Activated naive CD8-positive, alpha-beta T cell treated with anti-CD3 and anti-CD28 coated beads, Interleukin-2, amount 50 U/mL, for 24 hours (primary cell): ENCODE measurements around the gene PROX2.

Experiments
- ATAC-seq: fragments of 150-1000 bp; cut with Tn5 transposase; one replicate; pipeline ENCODE4 v1.10.0; 2021
- DNase-seq: peaks from one replicate; pipeline ENCODE4 v3.0.0; 2021
- H3K27ac Mint-ChIP-seq: one replicate; pipeline ENCODE4 v1.8.0; 2021; ENCODE audit warnings: mild to moderate bottlenecking, mixed read lengths
- H3K27me3 Mint-ChIP-seq: one replicate; pipeline ENCODE4 v1.8.0; 2021; ENCODE audit warnings: mixed read lengths
- H3K36me3 Mint-ChIP-seq: one replicate; pipeline ENCODE4 v1.8.0; 2021; ENCODE audit warnings: low read depth, mixed read lengths
- H3K4me1 Mint-ChIP-seq: one replicate; pipeline ENCODE4 v1.8.0; 2021; ENCODE audit warnings: mixed read lengths
- H3K4me3 Mint-ChIP-seq: one replicate; pipeline ENCODE4 v1.8.0; 2021; ENCODE audit warnings: mild to moderate bottlenecking, moderate library complexity, mixed read lengths
- H3K9me3 Mint-ChIP-seq: one replicate; pipeline ENCODE4 v1.8.0; 2021; ENCODE audit warnings: mixed read lengths

Gene PROX2

DNA sequence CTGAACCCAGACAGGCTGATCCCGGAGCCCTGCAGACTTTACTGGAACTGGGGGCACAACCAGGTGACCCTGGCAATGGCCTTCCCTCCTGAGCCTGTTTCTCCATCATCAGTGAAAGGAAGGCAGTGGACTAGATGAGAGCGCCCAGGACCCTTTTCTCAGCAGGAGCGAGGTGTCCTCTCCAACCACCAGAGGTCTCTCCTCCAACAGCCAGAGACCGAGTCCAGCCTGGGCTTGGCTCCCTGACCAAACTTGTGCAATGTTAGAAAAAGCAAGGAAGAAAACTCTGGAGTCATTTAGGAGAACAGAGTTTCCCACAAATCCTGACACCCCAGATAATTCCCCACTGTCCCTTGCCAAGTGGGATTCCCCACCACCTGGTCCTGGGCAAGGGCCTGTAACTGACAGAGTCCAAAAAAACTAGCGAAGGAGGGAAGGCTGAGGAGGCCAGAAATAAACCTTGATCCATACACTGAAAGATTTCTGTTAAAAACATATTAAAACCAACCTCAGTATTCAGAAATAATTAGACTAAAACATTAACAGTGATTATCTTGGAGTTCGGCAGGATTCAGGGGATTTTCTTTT, 38.1 kb upstream of the PROX2 start:
- H3K36me3 Mint-ChIP-seq: no peaks in the 10 kb centered on the region
- no peaks in the 10 kb centered on the region for H3K9me3 Mint-ChIP-seq
- H3K4me3 Mint-ChIP-seq: no peak overlapping the region
- H3K4me1 Mint-ChIP-seq: no peaks in the 10 kb centered on the region
- peak; percentile 44 for ATAC-seq
- H3K27me3 Mint-ChIP-seq: no peaks in the 10 kb centered on the region
- H3K27ac Mint-ChIP-seq: no peak overlapping the region
- no peak for DNase-seq

DNA sequence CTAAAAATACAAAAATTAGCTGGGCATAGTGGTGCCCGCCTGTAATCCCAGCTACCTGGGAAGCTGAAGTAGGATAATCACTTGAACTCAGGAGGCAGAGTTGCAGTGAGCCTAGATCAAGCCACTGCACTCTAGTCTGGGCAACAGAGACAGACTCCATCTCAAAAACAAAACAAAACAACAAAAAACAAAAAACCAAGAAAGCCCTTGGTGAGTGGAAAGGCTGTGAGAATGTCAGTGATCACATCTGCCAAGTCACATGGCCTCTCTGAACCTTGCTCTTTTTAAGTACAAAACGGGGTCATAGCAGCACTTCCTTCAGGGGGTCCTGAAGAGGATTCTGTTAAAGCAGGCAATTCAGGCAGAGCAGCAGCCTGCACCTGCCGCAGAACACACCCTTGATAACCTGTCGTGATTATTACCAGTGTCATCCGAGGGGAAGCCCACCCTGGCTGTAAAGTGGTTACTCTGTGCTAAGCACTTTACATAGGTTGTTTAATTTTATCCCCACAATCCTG, 37.5 kb upstream of the PROX2 start:
- H3K27ac Mint-ChIP-seq: no peak overlapping the region
- H3K4me3 Mint-ChIP-seq: no peak overlapping the region
- ATAC-seq (no peak), DNase-seq (no peak)
- no peaks in the 10 kb centered on the region for H3K27me3 Mint-ChIP-seq
- H3K36me3 Mint-ChIP-seq: no peaks in the 10 kb centered on the region
- H3K9me3 Mint-ChIP-seq: no peaks in the 10 kb centered on the region
- H3K4me1 Mint-ChIP-seq: no peaks in the 10 kb centered on the region

DNA sequence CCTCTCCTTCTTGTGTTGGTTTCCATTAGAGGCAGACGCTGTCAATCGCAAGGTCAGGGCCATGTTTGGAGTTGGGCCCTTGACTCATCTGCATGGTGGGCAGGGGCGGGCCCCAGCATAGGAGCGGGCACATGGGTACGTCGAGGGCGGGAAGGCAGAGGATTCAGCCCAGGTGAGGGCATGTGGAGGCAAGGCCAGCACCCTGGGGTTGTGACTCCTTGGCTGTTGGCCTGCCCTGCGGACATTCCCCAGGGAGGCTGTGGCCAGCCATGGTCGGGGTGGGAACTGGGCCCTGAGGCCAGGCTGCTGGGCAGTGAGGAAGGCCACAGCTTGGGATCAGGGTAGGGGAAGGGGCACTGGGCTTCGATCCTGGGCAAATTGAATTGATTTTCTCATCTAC, 36.9 kb upstream of the PROX2 start:
- no peak for ATAC-seq
- Mint-ChIP-seq H3K4me1 (no peaks in the 10 kb centered on the region), H3K9me3 (no peaks in the 10 kb centered on the region), H3K27ac (no peak overlapping the region), H3K36me3 (no peaks in the 10 kb centered on the region), H3K27me3 (no peaks in the 10 kb centered on the region), H3K4me3 (no peak overlapping the region)
- no peak for DNase-seq

DNA sequence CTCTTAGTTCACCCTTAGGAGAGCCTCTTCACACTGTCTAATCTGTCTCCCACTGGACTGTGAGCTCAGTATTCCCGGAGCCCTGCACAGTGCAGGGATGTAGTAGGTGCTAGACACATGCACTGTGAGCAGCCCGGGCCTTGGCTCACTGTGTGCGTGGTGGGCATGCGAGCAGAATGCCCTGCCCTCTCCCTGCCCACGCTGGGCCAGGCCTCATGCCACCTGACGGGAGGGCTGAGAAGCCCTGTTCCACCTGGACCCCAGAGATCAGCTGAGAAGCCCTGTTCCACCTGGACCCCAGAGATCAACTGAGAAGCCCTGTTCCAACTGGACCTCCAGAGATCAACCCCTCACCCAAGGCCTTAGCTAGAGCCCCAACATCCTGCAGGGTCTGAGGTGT, 36.2 kb upstream of the PROX2 start:
- Mint-ChIP-seq H3K27me3 (no peaks in the 10 kb centered on the region), H3K4me3 (no peak overlapping the region), H3K4me1 (no peaks in the 10 kb centered on the region), H3K36me3 (no peaks in the 10 kb centered on the region), H3K27ac (no peak overlapping the region), H3K9me3 (no peaks in the 10 kb centered on the region)
- DNase-seq: no peak
- no peak for ATAC-seq

DNA sequence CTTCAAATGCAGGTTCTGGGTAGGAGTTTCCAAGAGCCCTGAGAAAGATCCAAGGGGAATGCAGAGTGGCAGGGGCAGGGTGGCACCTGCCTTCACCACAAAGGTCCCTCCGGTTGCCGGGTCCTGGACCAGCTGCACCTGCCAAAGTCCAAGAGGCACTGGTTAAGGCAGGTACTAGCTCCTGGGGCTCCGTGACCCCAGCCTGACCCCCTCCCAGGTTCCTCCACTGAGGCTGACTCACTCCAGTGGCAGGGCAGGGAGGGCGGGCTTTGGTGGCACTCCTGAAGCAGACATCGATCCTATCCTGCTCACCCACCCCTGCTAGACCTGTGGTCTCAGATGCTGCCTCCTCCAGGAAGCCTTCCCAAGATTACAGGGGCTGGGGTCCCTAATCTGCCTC, 35.8 kb upstream of the PROX2 start:
- no peak for ATAC-seq
- H3K4me1 Mint-ChIP-seq: no peaks in the 10 kb centered on the region
- H3K27me3 Mint-ChIP-seq: no peaks in the 10 kb centered on the region
- H3K27ac Mint-ChIP-seq: no peak overlapping the region
- no peak overlapping the region for H3K4me3 Mint-ChIP-seq
- DNase-seq: no peak
- H3K9me3 Mint-ChIP-seq: no peaks in the 10 kb centered on the region
- H3K36me3 Mint-ChIP-seq: no peaks in the 10 kb centered on the region

DNA sequence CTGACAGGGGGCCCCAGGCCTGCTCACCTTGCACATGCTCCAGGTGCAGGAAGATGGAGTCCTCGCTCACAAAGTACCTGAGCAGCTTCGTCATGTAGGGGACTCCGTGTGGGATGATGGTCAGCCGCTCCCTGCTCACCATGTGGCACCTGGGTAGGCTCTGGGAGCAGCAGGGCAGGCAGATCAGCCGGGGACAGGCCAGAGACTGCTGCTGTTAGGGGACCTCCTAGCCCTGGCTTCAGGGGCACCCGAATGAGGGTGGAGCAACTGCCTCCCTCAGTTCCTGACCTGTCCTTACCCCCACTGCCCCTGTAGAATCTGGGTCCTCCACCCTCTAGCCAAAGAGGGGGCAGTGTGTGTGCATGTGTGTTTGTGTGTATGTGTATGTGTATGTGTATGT, 35.3 kb upstream of the PROX2 start:
- ATAC-seq: no peak
- Mint-ChIP-seq H3K4me1 (no peaks in the 10 kb centered on the region), H3K27ac (no peak overlapping the region)

DNA sequence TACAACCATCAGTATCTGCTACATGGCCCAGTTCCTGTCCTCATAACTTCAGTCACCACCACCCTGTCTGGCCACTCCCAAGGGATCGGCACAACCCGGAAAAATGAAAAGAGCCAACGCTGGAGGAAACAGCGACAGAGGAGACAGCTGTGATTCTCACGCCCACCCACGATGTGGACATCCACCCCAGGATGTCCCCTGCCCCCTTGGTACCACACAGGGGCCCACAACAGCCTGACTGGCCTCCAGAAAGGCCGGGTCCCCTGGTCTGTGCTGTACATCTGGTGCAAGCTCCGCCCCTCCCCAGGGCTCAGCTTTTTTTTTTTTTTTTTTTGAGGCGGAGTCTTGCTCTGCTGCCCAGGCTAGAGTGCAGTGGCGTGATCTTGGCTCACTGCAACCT, 34.6 kb upstream of the PROX2 start:
- no peaks in the 10 kb centered on the region for H3K27me3 Mint-ChIP-seq
- H3K27ac Mint-ChIP-seq: no peak overlapping the region
- H3K4me3 Mint-ChIP-seq: no peak overlapping the region

More for the DNA sequence above, 35.3 kb upstream of the PROX2 start:
- DNase-seq: no peak
- no peaks in the 10 kb centered on the region for H3K27me3 Mint-ChIP-seq
- H3K4me3 Mint-ChIP-seq: no peak overlapping the region
- H3K9me3 Mint-ChIP-seq: no peaks in the 10 kb centered on the region
- no peaks in the 10 kb centered on the region for H3K36me3 Mint-ChIP-seq

DNA sequence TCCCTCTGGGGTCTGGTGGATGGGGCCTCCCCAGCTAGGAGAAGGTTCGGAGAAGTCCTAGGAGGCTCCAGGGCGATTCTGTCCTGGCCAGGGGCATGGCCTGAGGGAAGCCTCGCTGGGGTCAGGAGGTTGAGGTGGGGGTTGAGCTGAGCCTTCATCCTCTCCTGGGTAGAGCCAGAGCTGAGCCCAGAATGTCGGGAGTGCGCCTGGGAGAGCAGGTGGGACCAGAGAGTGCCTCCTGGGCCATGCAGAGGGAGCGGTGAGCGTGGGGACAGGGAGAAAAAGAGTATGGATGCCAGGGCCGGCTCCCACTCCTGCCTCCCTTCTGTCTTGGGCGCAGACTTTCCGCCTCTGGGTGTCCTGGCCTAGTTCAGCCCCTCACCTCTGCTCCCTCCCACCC, 34.0 kb upstream of the PROX2 start:
- Mint-ChIP-seq H3K9me3 (no peaks in the 10 kb centered on the region), H3K27ac (no peak overlapping the region), H3K4me3 (no peak overlapping the region), H3K36me3 (peaks cover 2% of the 10 kb centered on the region), H3K4me1 (peaks cover 4% of the 10 kb centered on the region), H3K27me3 (no peaks in the 10 kb centered on the region)
- no peak for ATAC-seq
- no peak for DNase-seq

More for the DNA sequence above, 34.6 kb upstream of the PROX2 start:
- no peaks in the 10 kb centered on the region for H3K36me3 Mint-ChIP-seq
- no peaks in the 10 kb centered on the region for H3K9me3 Mint-ChIP-seq
- DNase-seq: no peak
- no peak for ATAC-seq
- peaks cover 3% of the 10 kb centered on the region for H3K4me1 Mint-ChIP-seq

DNA sequence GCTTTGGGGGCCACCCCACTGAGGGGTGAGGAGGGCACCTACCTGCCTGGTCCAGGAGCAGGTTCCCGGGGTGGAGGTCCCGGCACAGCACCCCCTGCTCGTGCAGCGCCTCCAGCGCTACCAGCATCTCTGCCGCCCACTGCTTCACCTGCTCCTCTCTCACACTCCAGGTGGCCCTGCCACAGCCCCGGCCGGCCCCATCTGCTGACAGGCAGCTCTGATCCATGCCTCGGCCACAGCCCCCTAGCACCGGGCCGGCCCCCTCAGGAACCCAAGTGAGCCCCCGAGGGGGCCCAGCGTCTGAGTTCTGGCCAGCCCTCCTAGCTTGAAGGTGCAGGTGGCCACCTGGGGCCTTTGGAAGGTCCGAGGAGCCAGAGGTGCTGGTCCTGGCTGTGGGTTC, 33.6 kb upstream of the PROX2 start:
- Mint-ChIP-seq H3K27me3 (no peaks in the 10 kb centered on the region), H3K27ac (no peak overlapping the region), H3K4me1 (peaks cover 4% of the 10 kb centered on the region), H3K9me3 (no peaks in the 10 kb centered on the region), H3K36me3 (peaks cover 2% of the 10 kb centered on the region), H3K4me3 (no peak overlapping the region)
- no peak for DNase-seq
- no peak for ATAC-seq

DNA sequence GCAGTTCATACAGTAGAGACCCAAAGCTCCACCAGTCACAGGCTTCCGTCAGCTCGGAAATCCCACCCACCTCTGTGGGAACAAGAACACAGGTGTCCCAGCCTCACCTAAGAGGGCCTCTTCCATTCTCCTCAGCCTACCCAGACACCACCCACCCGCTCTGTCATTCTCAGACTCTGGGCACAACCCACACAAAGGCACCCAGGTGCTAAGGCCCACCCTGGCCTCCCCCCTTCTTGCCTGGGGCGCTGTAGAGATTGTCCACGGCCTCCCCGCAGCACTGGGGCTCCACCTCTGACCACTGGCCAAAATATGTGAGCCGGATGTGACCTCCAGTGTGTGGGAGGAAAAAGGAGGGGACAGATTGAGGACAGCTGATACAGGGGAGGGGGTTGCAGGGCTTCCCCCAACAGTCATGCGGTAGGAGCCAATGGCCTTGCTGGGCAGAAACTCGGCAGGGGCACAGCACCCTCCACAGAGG, 33.0 kb upstream of the PROX2 start:
- no peak for ATAC-seq
- Mint-ChIP-seq H3K27me3 (no peaks in the 10 kb centered on the region), H3K36me3 (peaks cover 4% of the 10 kb centered on the region), H3K9me3 (no peaks in the 10 kb centered on the region), H3K27ac (no peak overlapping the region), H3K4me3 (no peak overlapping the region), H3K4me1 (peaks cover 4% of the 10 kb centered on the region)
- no peak for DNase-seq

DNA sequence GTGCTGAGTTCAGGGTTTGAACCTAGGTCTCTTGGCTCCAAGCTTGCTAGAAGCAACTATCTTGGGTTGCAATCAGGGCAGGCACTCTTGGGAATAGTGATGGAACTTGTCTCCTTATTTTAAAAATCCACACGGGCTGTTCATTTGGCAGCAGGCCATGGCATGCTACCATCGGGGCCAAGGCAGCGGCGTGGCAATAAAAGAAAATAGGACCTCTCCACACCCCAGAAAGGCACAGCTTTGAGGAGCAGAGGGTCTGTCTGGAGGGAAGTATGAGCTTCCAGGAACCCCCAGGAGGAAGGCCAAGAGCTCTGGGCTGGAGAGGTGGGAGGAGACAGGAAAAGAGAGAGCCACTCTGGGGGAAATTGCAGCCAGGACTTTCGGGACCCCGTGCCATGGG, 31.8 kb upstream of the PROX2 start:
- no peak for ATAC-seq
- Mint-ChIP-seq H3K27me3 (no peaks in the 10 kb centered on the region), H3K4me1 (peaks cover 4% of the 10 kb centered on the region), H3K9me3 (no peaks in the 10 kb centered on the region), H3K36me3 (peaks cover 12% of the 10 kb centered on the region), H3K4me3 (no peak overlapping the region), H3K27ac (no peak overlapping the region)
- DNase-seq: no peak

DNA sequence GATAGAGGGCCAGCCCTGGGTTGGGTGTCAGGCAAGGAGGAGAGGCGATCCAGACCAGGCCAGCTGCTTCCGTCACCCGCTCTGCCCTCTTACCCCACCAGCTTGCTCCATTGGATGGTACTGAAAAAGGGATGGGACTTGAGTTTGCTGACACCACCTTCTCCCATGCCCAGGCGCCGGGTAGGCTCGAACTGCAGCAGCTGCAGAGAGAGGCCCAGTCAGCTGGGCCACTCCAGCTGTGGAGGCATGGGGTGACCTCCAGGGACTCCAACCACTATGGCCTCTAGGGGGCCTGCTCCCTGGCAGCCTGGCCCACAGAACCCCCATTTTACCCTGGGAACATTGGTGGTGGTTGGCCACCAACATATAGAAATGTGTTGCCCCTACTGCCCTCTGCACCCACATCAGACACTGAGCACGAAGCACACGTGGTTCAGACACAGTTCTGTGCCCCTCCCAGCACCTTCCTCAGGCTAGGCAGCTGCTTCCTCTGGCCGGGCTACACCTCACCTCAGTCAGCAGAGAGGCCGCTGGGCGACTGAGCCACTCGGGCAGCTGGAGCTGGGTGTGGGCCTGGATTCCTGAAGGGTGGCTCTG, 31.1 kb upstream of the PROX2 start:
- peaks cover 12% of the 10 kb centered on the region for H3K36me3 Mint-ChIP-seq
- no peaks in the 10 kb centered on the region for H3K27me3 Mint-ChIP-seq
- ATAC-seq (no peak), DNase-seq (no peak)
- H3K27ac Mint-ChIP-seq: no peak overlapping the region
- peaks cover 4% of the 10 kb centered on the region for H3K4me1 Mint-ChIP-seq
- no peaks in the 10 kb centered on the region for H3K9me3 Mint-ChIP-seq
- H3K4me3 Mint-ChIP-seq: no peak overlapping the region

DNA sequence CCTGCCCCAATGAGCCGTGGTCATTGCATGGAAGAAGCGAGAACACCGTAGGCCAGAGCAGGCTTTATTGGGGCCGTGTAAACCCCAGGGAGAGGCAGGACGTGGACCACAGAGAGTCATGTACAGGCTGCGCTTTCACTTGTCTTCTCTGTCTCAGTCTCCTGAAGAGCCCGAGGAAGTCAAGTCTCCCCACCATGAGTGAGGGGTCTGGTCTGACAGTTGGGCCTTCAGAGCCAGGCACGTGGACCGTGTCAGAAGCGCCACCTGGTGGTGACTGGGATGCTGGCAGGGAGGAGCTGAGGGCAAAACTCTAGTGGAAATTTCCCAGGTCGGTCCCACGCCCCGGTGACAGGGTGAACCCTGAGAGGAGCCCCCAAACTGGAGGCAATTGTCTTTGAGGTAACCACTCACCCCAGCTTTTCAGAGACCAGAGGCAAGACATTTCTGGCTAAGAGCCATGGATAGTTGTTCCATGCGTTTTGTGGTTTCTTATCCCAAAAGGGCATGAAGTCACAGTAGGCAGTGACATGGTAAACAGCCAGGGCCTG, 29.7 kb upstream of the PROX2 start:
- Mint-ChIP-seq H3K4me1 (peaks cover 4% of the 10 kb centered on the region), H3K36me3 (peaks cover 16% of the 10 kb centered on the region), H3K27me3 (no peaks in the 10 kb centered on the region), H3K4me3 (no peak overlapping the region), H3K9me3 (no peaks in the 10 kb centered on the region), H3K27ac (peak overlapping the region; percentile 59)
- peak; percentile 65 for ATAC-seq
- DNase-seq: peak; percentile 88

DNA sequence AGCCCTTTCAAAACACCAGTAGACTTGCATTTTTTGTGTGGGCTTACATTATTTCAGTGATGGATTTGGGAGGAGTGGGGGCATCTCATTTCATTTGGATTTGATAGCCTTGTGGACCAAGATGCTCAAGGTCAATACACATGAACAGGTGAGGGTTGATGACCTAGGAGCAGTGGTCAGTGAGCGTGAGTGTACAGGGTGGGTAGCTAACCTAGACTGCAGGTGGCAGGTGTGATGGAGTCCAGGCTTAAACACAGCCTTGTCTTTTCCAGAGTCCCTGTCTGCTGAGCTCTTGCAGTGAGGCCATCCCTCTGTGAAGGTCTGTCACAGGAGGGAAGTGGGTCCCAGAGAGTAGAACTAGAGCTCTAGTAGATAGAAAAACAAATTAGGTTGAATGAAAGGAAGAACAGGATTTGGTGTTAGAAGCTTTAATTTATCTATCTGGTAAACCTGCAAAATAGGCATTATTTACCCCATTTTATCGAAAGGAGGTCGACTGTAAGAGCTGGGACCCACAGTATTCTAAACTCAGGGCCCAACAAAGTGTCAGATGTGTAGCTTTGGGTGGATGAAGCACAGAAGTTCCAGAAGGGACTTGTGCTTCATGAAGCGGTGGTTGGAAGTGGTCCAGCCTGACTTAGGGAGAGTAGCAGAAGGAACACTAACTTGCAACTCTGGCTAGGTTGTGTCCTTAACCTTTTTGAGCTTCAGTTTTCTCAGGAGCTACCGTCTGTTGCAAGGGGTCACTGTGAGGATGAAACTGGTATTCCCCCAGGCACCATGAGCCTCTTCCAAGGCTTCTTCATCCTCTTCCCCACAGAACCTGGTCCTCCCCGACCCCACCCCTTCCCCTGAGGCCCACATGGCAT, 28.9 kb upstream of the PROX2 start:
- Mint-ChIP-seq H3K4me3 (no peak overlapping the region), H3K27me3 (no peaks in the 10 kb centered on the region), H3K4me1 (peaks cover 4% of the 10 kb centered on the region), H3K27ac (peak overlapping the region; percentile 59), H3K9me3 (no peaks in the 10 kb centered on the region), H3K36me3 (peaks cover 24% of the 10 kb centered on the region)
- DNase-seq: no peak
- no peak for ATAC-seq
